B cell (primary cell): ENCODE data around the gene PRKCA.

Source experiments
- CTCF ChIP-seq: fragments of 200-600 bp; IDR thresholded peaks from one replicate; pipeline ENCODE4 v1.8.0; 2022; ENCODE audit warnings: antibody characterized with exemption, mild to moderate bottlenecking
- EZH2 ChIP-seq: IDR thresholded peaks from 2 replicates; pipeline ENCODE4 v1.6.1; 2012; ENCODE audit warnings: borderline replicate concordance, low read depth, mild to moderate bottlenecking, moderate library complexity, low read length; ENCODE audit not compliant: insufficient read depth, poor library complexity, severe bottlenecking

GRCh38 chr17:66662496-66662895 is 360.1 kb downstream of the PRKCA start:
- TF ChIP-seq CTCF (no peak), EZH2 (no peak)
